ENCODE results near the gene JAML.

DNA sequence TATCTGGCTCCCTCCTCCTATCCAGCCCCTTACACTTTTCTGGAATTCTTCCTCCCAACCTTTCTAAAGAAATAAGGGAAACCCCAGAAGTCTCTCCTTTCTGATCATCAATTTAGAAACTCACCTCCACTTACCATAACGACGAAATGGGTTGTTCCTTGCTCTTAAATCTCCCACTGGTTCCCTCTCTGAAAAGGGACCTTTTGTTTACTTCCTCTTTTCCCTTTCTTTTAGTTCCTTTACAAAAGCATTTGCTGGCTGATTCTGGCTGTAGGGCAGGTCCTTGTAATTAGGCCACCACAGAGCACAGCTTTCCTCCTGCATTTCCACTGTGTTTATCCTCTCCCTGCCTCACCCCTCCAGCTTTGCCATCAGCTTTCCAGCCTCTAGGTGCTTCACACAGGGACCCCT lies 12.0 kb downstream of the JAML start:
- no peak for TF ChIP-seq EZH2 (IDR thresholded peaks at IDR 0.05; ENCODE audit: borderline replicate concordance, low read length)
- TF ChIP-seq, protein P1, sequence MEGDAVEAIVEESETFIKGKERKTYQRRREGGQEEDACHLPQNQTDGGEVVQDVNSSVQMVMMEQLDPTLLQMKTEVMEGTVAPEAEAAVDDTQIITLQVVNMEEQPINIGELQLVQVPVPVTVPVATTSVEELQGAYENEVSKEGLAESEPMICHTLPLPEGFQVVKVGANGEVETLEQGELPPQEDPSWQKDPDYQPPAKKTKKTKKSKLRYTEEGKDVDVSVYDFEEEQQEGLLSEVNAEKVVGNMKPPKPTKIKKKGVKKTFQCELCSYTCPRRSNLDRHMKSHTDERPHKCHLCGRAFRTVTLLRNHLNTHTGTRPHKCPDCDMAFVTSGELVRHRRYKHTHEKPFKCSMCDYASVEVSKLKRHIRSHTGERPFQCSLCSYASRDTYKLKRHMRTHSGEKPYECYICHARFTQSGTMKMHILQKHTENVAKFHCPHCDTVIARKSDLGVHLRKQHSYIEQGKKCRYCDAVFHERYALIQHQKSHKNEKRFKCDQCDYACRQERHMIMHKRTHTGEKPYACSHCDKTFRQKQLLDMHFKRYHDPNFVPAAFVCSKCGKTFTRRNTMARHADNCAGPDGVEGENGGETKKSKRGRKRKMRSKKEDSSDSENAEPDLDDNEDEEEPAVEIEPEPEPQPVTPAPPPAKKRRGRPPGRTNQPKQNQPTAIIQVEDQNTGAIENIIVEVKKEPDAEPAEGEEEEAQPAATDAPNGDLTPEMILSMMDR (conservative IDR thresholded peaks at IDR 0.05 in 1 of 2, IDR thresholded peaks at IDR 0.05 in 1 of 2; ENCODE audit: extremely low read depth in 1 of 2, insufficient read depth in 1 of 2, low read depth in 1 of 2, low read length in 2 of 2): no peak

Data from mammary epithelial cell (primary cell).